GM13977 (cell line): ENCODE results near the gene GARIN5B.

Source experiments
- DNase-seq: peaks from one replicate; pipeline ENCODE4 v3.0.0; 2012; ENCODE audit warnings: low spot score
- CTCF ChIP-seq: IDR thresholded peaks from 2 replicates; pipeline ENCODE4 v1.5.1; 2012; ENCODE audit warnings: mild to moderate bottlenecking, control low read depth; ENCODE audit not compliant: insufficient read depth; ENCODE audit errors: extremely low read depth, missing control alignments
- in situ Hi-C: fragments of 300-500 bp; cut with MboI; formaldehyde crosslinking; loops from one replicate; pipeline ENCODE4 v1.12.0; 2022; ENCODE audit warnings: low sequenced_read_pairs, low pct_unique_long_range_greater_than_20kb, mixed read lengths, inconsistent platforms; ENCODE audit not compliant: unreplicated experiment

GARIN5B gene

GRCh38 chr19:55368701-55369563 lies 5.9 kb upstream of the GARIN5B start:
- in situ Hi-C loops, result no loop called here
- DNase-seq, result peak; percentile 64
- no peak for TF ChIP-seq CTCF

GRCh38 chr19:55368106-55368505 lies 5.0 kb upstream of the GARIN5B start:
- DNase-seq, result no peak
- in situ Hi-C loops, result no loop called here
- no peak for TF ChIP-seq CTCF

GRCh38 chr19:55366790-55367189 lies 3.7 kb upstream of the GARIN5B start:
- in situ Hi-C loops, result no loop called here
- no peak for TF ChIP-seq CTCF
- DNase-seq, result no peak

GRCh38 chr19:55365964-55366363 lies 2.9 kb upstream of the GARIN5B start:
- no peak for DNase-seq
- TF ChIP-seq CTCF, result no peak
- in situ Hi-C loops, result no loop called here

- no peak for TF ChIP-seq CTCF
- in situ Hi-C loops, result no loop called here
- DNase-seq, result no peak
These were observed 2.2 kb upstream of the GARIN5B start for GRCh38 chr19:55365245-55365644.

- TF ChIP-seq CTCF, result no peak
- in situ Hi-C loops, result no loop called here
These were observed 678 bp downstream of the GARIN5B start for GRCh38 chr19:55362174-55362989.

More at GRCh38 chr19:55362174-55362989, 678 bp downstream of the GARIN5B start:
- DNase-seq, result no peak
